Colonic mucosa (tissue), 4 donors: ENCODE data around the gene RAB1B. TPM values are rescaled to one million over a fixed set of nuclear protein-coding genes. Genes with fewer than 3 reads are reported as not detected.

Experiments
- DNase-seq: peaks from one replicate; pipeline ENCODE4 v3.0.0-alpha.2; 2020
- H3K27ac ChIP-seq: fragments of 200-600 bp; one replicate; pipeline ENCODE4 v1.8.0; 2021
- H3K27me3 ChIP-seq: fragments of 200-600 bp; one replicate; pipeline ENCODE4 v1.8.0; 2021
- H3K36me3 ChIP-seq: fragments of 200-600 bp; one replicate; pipeline ENCODE4 v1.8.0; 2021
- H3K4me1 ChIP-seq: fragments of 200-600 bp; one replicate; pipeline ENCODE4 v1.8.0; 2021; ENCODE audit warnings: mild to moderate bottlenecking
- H3K4me3 ChIP-seq: fragments of 200-600 bp; one replicate; pipeline ENCODE4 v1.8.0; 2021
- H3K9ac ChIP-seq, 2 donors: one replicate each; pipeline ENCODE4 v1.7.0; 2013; ENCODE audit warnings: control low read depth in 2 of 2, low read depth in 2 of 2, low read length in 2 of 2
- H3K9me3 ChIP-seq: fragments of 200-600 bp; one replicate; pipeline ENCODE4 v1.8.0; 2021
- CTCF ChIP-seq: fragments of 200-600 bp; IDR thresholded peaks from one replicate; pipeline ENCODE4 v1.8.0; 2022; ENCODE audit warnings: antibody characterized with exemption, mild to moderate bottlenecking
- intact Hi-C: fragments of 100-400 bp; cut with DNase I; formaldehyde crosslinking; loops from one replicate; pipeline ENCODE4 v1.14.1; 2022
- total RNA-seq, 2 donors: library from RNA; stranded (reverse); fragmentation: NEBNext Ultra II Directional in 1 of 2; extraction: Animal tissue kit (Norgen Biotek cat#: 25700) in 1 of 2; gene quantifications; one replicate each; pipeline ENCODE4 v1.2.1, GENCODE V29; 2021
- donor health status: healthy.
- donor health status: DM: no; HTN: no; CAD: no.
- donor health status: DM: no; HTN: no; CAD: no.

RAB1B gene
- total RNA-seq = 100 to 1,000 TPM; 212 to 243 TPM

- Histone ChIP-seq H3K9ac (peak within 1 kb of the TSS; percentile 79 to 95), H3K27me3 (no peaks in the 10 kb centered on the region), H3K9me3 (no peaks in the 10 kb centered on the region), H3K27ac (peak within 1 kb of the TSS; percentile 93), H3K4me1 (peaks cover 10% of the 10 kb centered on the region), H3K36me3 (peaks cover 4% of the 10 kb centered on the region), H3K4me3 (peak within 1 kb of the TSS; percentile 68)
- peak; percentile 100 for DNase-seq
- no peak for TF ChIP-seq CTCF
- intact Hi-C loops = no loop called here
Measured at GRCh38 chr11:66268244-66268951, at the start of gene RAB1B. TSS of gene RAB1B (plus strand) at chr11:66268639. CDS start at chr11:66268680, 41 bp downstream.

GRCh38 chr11:66218846-66219620 is 49.4 kb upstream of the RAB1B start:
- no peaks in the 10 kb centered on the region for H3K36me3 ChIP-seq
- no peaks in the 10 kb centered on the region for H3K27me3 ChIP-seq
- no peak overlapping the region for H3K4me3 ChIP-seq
- H3K9ac ChIP-seq = no peak overlapping the region
- DNase-seq = no peak
- no peaks in the 10 kb centered on the region for H3K9me3 ChIP-seq
- H3K4me1 ChIP-seq = no peaks in the 10 kb centered on the region
- TF ChIP-seq CTCF = no peak
- intact Hi-C loops = no loop called here
- H3K27ac ChIP-seq = no peak overlapping the region

- DNase-seq = no peak
- Histone ChIP-seq H3K27ac (no peak overlapping the region), H3K36me3 (no peaks in the 10 kb centered on the region), H3K9me3 (no peaks in the 10 kb centered on the region), H3K4me1 (no peaks in the 10 kb centered on the region), H3K4me3 (no peak overlapping the region), H3K27me3 (no peaks in the 10 kb centered on the region), H3K9ac (no peak overlapping the region)
- no peak for TF ChIP-seq CTCF
- intact Hi-C loops = no loop called here
Measured at GRCh38 chr11:66219846-66220565, 48.4 kb upstream of the RAB1B start.

- DNase-seq = no peak
- H3K4me3 ChIP-seq = no peak overlapping the region
- H3K27me3 ChIP-seq = no peaks in the 10 kb centered on the region
- H3K9me3 ChIP-seq = no peaks in the 10 kb centered on the region
- TF ChIP-seq CTCF = no peak
- H3K4me1 ChIP-seq = no peaks in the 10 kb centered on the region
- H3K9ac ChIP-seq = no peak overlapping the region
- no peak overlapping the region for H3K27ac ChIP-seq
- intact Hi-C loops = no loop called here
- no peaks in the 10 kb centered on the region for H3K36me3 ChIP-seq
Measured at GRCh38 chr11:66220566-66220935, 47.9 kb upstream of the RAB1B start.

GRCh38 chr11:66221012-66221411 is 47.4 kb upstream of the RAB1B start:
- Histone ChIP-seq H3K9me3 (no peaks in the 10 kb centered on the region), H3K4me3 (no peak overlapping the region), H3K27ac (no peak overlapping the region), H3K9ac (no peak overlapping the region), H3K36me3 (no peaks in the 10 kb centered on the region), H3K4me1 (no peaks in the 10 kb centered on the region), H3K27me3 (no peaks in the 10 kb centered on the region)
- TF ChIP-seq CTCF = no peak
- intact Hi-C loops = no loop called here
- no peak for DNase-seq
